GM19395 (cell line): ENCODE measurements around the gene ZNF275.
"Not testable (repeated sequence)": the region's sequence is repeated elsewhere in the genome, so short reads cannot be mapped to it uniquely, and the experiment has no call there.

Experiments
- ATAC-seq: cut with Tn5 transposase; IDR thresholded peaks from one replicate; pipeline ENCODE4 v1.9.1; 2021; ENCODE audit warnings: mild to moderate bottlenecking, moderate library complexity; ENCODE audit not compliant: unreplicated experiment

The ZNF275 gene

DNA sequence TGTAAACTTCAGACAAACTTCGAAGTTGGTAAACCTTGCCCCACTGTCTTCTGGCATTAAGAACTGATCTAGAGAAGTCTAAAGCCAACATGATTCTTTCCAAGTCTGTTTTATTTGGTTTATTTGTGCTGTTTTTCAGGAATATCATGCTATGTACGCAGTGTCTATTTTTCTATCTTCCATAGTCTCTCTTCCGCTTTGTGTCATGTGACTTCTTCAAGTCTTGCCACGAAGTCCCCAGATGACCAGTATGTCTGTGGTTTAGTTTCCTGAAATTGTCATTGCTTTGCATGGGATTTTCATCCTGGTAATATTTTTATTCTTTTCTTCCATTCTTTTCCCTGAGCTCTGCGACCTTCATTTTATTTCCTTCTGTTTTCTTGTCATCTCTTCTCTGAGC lies 52.1 kb downstream of the ZNF275 start:
- ATAC-seq = no peak

GRCh38 chrX:153387345-153387744 lies 53.4 kb downstream of the ZNF275 start:
- ATAC-seq = no peak

GRCh38 chrX:153387987-153388721 lies 54.2 kb downstream of the ZNF275 start:
- ATAC-seq = no peak

GRCh38 chrX:153388722-153389459 lies 54.9 kb downstream of the ZNF275 start:
- no peak for ATAC-seq

DNA sequence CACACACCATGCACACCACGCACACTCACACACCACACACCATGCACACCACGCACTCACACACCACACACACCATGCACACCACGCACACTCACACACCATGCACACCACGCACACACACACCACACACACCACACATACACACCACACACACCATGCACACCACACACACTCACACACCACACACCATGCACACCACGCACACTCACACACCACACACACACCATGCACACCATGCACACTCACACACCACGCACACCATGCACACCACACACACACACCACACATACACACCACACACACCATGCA lies 55.5 kb downstream of the ZNF275 start:
- ATAC-seq = not testable (repeated sequence)

DNA sequence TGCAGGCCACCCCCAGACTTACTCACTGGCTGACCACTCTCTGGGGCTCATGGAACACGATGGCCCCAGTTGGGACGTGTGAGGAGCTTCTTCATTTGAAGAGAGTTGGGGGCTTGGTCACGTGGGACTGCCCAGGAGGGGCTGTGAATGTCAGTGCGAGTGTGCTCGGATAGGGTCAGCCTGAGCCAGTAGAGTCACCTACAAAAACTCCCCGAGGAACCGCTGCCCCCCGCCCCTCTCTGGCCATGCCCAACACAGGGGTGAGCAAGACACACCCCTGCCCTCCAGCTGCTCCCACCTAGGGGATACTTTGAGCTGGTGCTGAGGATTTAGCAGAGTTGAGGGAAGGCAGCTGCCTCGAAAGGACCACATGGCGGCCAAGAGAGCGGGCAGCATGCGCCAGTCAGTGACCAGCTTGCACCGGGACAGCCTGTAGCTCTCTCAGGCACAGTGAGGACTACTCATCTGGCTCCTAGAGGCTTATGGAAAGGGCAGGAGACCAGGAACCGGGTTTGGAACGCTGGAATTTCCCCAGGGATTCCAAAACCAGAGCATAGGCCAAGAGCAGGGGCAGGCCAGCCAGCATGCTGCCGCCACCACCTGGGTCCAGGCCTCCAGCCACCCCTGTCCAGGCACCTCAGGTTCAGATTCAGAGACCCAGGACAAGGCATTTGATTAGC lies 58.8 kb downstream of the ZNF275 start:
- no peak for ATAC-seq

- no peak for ATAC-seq
Measured at GRCh38 chrX:153394612-153395011, 60.7 kb downstream of the ZNF275 start.

- ATAC-seq = no peak
Measured at GRCh38 chrX:153395613-153396319, 61.8 kb downstream of the ZNF275 start.

GRCh38 chrX:153396320-153397195 lies 62.6 kb downstream of the ZNF275 start:
- no peak for ATAC-seq

DNA sequence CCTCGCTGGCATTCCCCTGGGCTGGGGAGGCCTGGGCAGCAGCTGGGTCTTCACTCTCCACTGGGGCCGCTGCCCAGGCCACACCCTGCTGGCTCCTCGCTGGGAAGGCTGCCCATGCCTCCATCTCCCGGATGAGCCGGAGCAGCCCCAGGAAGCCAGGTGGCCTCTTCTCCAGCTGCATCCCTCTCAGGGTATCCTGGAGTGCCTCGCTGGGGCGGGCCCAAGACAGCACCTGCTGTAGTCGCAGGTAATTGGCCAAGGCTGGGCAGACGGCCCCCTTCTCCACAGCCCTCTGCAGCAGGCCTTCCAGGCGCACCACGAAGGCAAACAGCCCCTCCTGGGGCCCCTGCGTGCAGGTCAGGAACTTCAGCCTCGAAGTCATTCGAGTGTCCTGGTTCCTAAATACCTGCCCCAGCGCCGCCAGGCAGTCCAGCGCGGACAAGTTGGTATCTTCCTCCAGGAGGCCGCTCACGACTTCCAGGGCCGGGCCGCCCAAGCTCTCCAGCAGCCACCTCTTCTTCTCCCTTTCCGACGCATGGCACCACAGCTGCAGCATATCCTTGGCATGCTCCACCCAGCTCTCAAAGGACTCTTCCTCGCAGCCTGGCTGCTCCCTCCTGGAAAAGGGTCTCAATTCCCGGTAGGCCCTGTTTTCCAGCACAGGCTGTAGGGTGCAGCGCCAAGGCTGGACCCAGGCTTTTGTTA lies 63.5 kb downstream of the ZNF275 start:
- ATAC-seq = no peak

GRCh38 chrX:153398275-153398960 lies 64.5 kb downstream of the ZNF275 start:
- no peak for ATAC-seq

- peak; percentile 54 for ATAC-seq
Measured at GRCh38 chrX:153400146-153401132, 66.5 kb downstream of the ZNF275 start.

GRCh38 chrX:153401133-153401764 lies 67.3 kb downstream of the ZNF275 start, which contains the start of gene PNMA6E:
PNMA6E (minus strand) TSS chrX:153401350; CDS start chrX:153398849, 2,501 bp downstream.
- ATAC-seq = no peak
